ENCODE measurements around the gene RETSAT. TPM values are rescaled to one million over a fixed set of nuclear protein-coding genes. Genes with fewer than 3 reads are reported as not detected.
"Not testable (repeated sequence)": the region's sequence is repeated elsewhere in the genome, so short reads cannot be mapped to it uniquely, and the experiment has no call there.

The RETSAT gene
- total and polyA plus RNA-seq, 2 of the 4 experiments (the other 2 are of a cell fraction), result 25.6 to 32.3 TPM

- Histone ChIP-seq H3K36me3 (ENCODE audit: control insufficient read depth, insufficient read depth, low read length) (peaks cover 49% of the 10 kb centered on the region), H3K27me3 (ENCODE audit: control insufficient read depth, insufficient read depth, low read length) (no peaks in the 10 kb centered on the region), H3K4me1 (ENCODE audit: control insufficient read depth, insufficient read depth, low read length) (peaks cover 7% of the 10 kb centered on the region), H3K9me1 (ENCODE audit: insufficient read depth, low read length) (peaks cover 9% of the 10 kb centered on the region), H3K4me3 (ENCODE audit: insufficient read depth, low read depth, low read length) (peak overlapping the region; percentile 57), H4K5ac (ENCODE audit: low read depth, low read length) (no peak overlapping the region), H4K8ac (ENCODE audit: low read depth in 2 of 2, low read length in 2 of 2) (no peak overlapping the region), H2AFZ (replicated peaks; ENCODE audit: low read length, poor library complexity) (no peak overlapping the region), H2BK5ac (ENCODE audit: low read depth, low read length, poor library complexity, severe bottlenecking) (peak overlapping the region; percentile 43), H3K23ac (ENCODE audit: low read depth, low read length) (peak overlapping the region; percentile 56; the same call in 1 of the 2 replicates), H3K56ac (ENCODE audit: extremely low read depth, insufficient read depth, low read length) (no peak overlapping the region), H2AK9ac (replicated peaks; ENCODE audit: low read depth, low read length, poor library complexity) (no peak overlapping the region), H3K4me2 (ENCODE audit: low read depth, low read length) (peak overlapping the region; percentile 100), H3K79me1 (ENCODE audit: low read depth in 1 of 2, low read length in 2 of 2) (peaks cover 18 to 81% of the 10 kb centered on the region in 2 experiments), H3K9me3 (ENCODE audit: control insufficient read depth, insufficient read depth, low read length) (no peaks in the 10 kb centered on the region), H2BK20ac (ENCODE audit: low read depth, low read length) (no peak overlapping the region), H3K14ac (replicated peaks; ENCODE audit: low read depth, low read length) (peak overlapping the region; percentile 43; the same call in 1 of the 2 replicates), H4K20me1 (ENCODE audit: insufficient read depth, low read length) (peaks cover 50% of the 10 kb centered on the region), H3K4ac (ENCODE audit: low read depth, low read length) (peak overlapping the region; percentile 47; the same call in 1 of the 2 replicates), H3K18ac (ENCODE audit: low read depth, low read length) (no peak overlapping the region), H3K27ac (ENCODE audit: insufficient read depth, low read length) (peak overlapping the region; percentile 28; the same call in 1 of the 2 replicates), H2BK15ac (ENCODE audit: low read depth, low read length) (no peak overlapping the region), H3K9ac (ENCODE audit: low read depth, low read length) (peak overlapping the region; percentile 10; the same call in 1 of the 2 replicates), H4K91ac (ENCODE audit: insufficient read depth, low read depth, low read length) (no peak overlapping the region), H2BK120ac (ENCODE audit: low read depth, low read length) (peak overlapping the region; percentile 55; the same call in 1 of the 2 replicates), H2AK5ac (ENCODE audit: low read depth, low read length) (peak overlapping the region; percentile 20; the same call in 1 of the 2 replicates)
- dilution Hi-C loops (cut with HindIII; ENCODE audit: low sequenced_read_pairs, unreplicated experiment), result no loop called here
- no peak for ATAC-seq (ENCODE audit: low read depth)
- DNase-seq, result peak; percentile 35
- CTCF ChIA-PET, result no interaction called here
- intact Hi-C loops (cut with micrococcal nuclease), result loop anchor here (5.0 kb wide), 1 partner anchor 227 kb away; no protein-coding TSS in a partner anchor
- WGBS, 2 experiments (ENCODE audit: extremely low coverage in 2 of 2, insufficient read length in 1 of 2), result 90% methylated on average over 2 of the region's 10 CpGs; no CpG with 5 or more reads in 1 of the 2 experiments
- in situ Hi-C loops (cut with MboI; ENCODE audit: low sequenced_read_pairs), result no loop called here
- POLR2A ChIA-PET (ENCODE audit: unreplicated experiment), result no interaction called here
- BruUV-seq (replicated peaks), result no TSS peak
- TF ChIP-seq USF2 (IDR thresholded peaks at IDR 0.05; ENCODE audit: low read depth, low read length) (no peak), RFX5 (IDR thresholded peaks at IDR 0.05; ENCODE audit: low read depth, low read length) (no peak), FOS (IDR thresholded peaks at IDR 0.05; ENCODE audit: low read depth, low read length) (no peak), CEBPB (IDR thresholded peaks at IDR 0.05; ENCODE audit: low read depth, low read length) (peak; percentile 86)
Observed at GRCh38 chr2:85324639-85325465, 29.5 kb downstream of the RETSAT start.

GRCh38 chr2:85323988-85324367 lies 30.4 kb downstream of the RETSAT start:
- H3K79me1 ChIP-seq (ENCODE audit: low read depth in 1 of 2, low read length in 2 of 2), result peaks cover 24 to 88% of the 10 kb centered on the region in 2 experiments
- intact Hi-C loops (cut with micrococcal nuclease); BruUV-seq (replicated peaks); H4K91ac ChIP-seq (ENCODE audit: insufficient read depth, low read depth, low read length); POLR2A ChIA-PET (ENCODE audit: unreplicated experiment); H2BK15ac ChIP-seq (ENCODE audit: low read depth, low read length); H2BK20ac ChIP-seq (ENCODE audit: low read depth, low read length); H3K23ac ChIP-seq (ENCODE audit: low read depth, low read length); H3K56ac ChIP-seq (ENCODE audit: extremely low read depth, insufficient read depth, low read length); H2BK5ac ChIP-seq (ENCODE audit: low read depth, low read length, poor library complexity, severe bottlenecking); H3K27ac ChIP-seq (ENCODE audit: insufficient read depth, low read length); H3K9ac ChIP-seq (ENCODE audit: low read depth, low read length); H2BK120ac ChIP-seq (ENCODE audit: low read depth, low read length); DNase-seq; H3K4me2 ChIP-seq (ENCODE audit: low read depth, low read length); H3K4ac ChIP-seq (ENCODE audit: low read depth, low read length); H3K4me3 ChIP-seq (ENCODE audit: insufficient read depth, low read depth, low read length); H3K14ac ChIP-seq (replicated peaks; ENCODE audit: low read depth, low read length); H4K8ac ChIP-seq (ENCODE audit: low read depth in 2 of 2, low read length in 2 of 2); ATAC-seq (ENCODE audit: low read depth); H3K27me3 ChIP-seq (ENCODE audit: control insufficient read depth, insufficient read depth, low read length); H3K18ac ChIP-seq (ENCODE audit: low read depth, low read length); H3K4me1 ChIP-seq (ENCODE audit: control insufficient read depth, insufficient read depth, low read length); CTCF ChIA-PET; H2AK9ac ChIP-seq (replicated peaks; ENCODE audit: low read depth, low read length, poor library complexity); H2AK5ac ChIP-seq (ENCODE audit: low read depth, low read length); H2AFZ ChIP-seq (replicated peaks; ENCODE audit: low read length, poor library complexity); dilution Hi-C loops (cut with HindIII; ENCODE audit: low sequenced_read_pairs, unreplicated experiment); in situ Hi-C loops (cut with MboI; ENCODE audit: low sequenced_read_pairs); H3K9me3 ChIP-seq (ENCODE audit: control insufficient read depth, insufficient read depth, low read length); H4K5ac ChIP-seq (ENCODE audit: low read depth, low read length): not testable (repeated sequence)
- peaks cover 58% of the 10 kb centered on the region for H4K20me1 ChIP-seq (ENCODE audit: insufficient read depth, low read length)
- WGBS, 2 experiments (ENCODE audit: extremely low coverage in 2 of 2, insufficient read length in 1 of 2), result 100% methylated on average over 2 of the region's 11 CpGs; no CpG with 5 or more reads in 1 of the 2 experiments
- H3K9me1 ChIP-seq (ENCODE audit: insufficient read depth, low read length), result peaks cover 13% of the 10 kb centered on the region
- H3K36me3 ChIP-seq (ENCODE audit: control insufficient read depth, insufficient read depth, low read length), result peaks cover 54% of the 10 kb centered on the region

Measured in IMR-90 (cell line).